SH-SY5Y (cell line): Measurements from ENCODE around the gene THSD4.

Source experiments
- GATA2 ChIP-seq: IDR thresholded peaks from 2 replicates; pipeline ENCODE4 v1.6.1; 2011; ENCODE audit warnings: mild to moderate bottlenecking, low read depth, low read length
- GATA3 ChIP-seq: IDR thresholded peaks from 2 replicates; pipeline ENCODE4 v1.6.1; 2011; ENCODE audit warnings: low read depth, mild to moderate bottlenecking, low read length, moderate library complexity

The THSD4 gene

GRCh38 chr15:71295603-71296314 is 180.5 kb downstream of the THSD4 start:
- TF ChIP-seq GATA3 = no peak
- TF ChIP-seq GATA2 = no peak

- TF ChIP-seq GATA3 = no peak
- TF ChIP-seq GATA2 = no peak
Measured at GRCh38 chr15:71296315-71296679, 181.0 kb downstream of the THSD4 start.

GRCh38 chr15:71301958-71302621 is 186.8 kb downstream of the THSD4 start:
- TF ChIP-seq GATA2 = no peak
- TF ChIP-seq GATA3 = no peak

GRCh38 chr15:71302861-71303410 is 187.7 kb downstream of the THSD4 start:
- TF ChIP-seq GATA2 (no peak), GATA3 (no peak)

GRCh38 chr15:71303977-71304376 is 188.7 kb downstream of the THSD4 start:
- TF ChIP-seq GATA2 = no peak
- TF ChIP-seq GATA3 = no peak

DNA sequence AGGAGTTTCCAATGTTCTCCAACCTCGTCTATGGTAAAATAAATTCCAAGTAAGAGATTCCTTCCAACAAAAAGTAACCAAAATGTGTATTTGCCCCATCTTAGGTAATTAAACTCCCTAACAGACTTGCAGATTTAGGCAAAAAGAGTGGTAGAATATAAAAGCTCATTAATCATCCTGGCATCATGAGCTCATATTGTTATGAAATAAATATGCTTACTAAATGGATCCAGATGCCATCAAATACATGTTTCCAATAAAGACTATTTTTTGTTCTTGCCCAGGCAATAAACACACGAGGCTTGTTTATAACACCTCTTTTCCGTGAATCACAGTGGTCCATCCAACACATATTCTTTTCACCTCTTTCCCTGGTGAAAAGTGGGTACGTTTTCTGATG is 189.4 kb downstream of the THSD4 start:
- TF ChIP-seq GATA3 = no peak
- TF ChIP-seq GATA2 = no peak

DNA sequence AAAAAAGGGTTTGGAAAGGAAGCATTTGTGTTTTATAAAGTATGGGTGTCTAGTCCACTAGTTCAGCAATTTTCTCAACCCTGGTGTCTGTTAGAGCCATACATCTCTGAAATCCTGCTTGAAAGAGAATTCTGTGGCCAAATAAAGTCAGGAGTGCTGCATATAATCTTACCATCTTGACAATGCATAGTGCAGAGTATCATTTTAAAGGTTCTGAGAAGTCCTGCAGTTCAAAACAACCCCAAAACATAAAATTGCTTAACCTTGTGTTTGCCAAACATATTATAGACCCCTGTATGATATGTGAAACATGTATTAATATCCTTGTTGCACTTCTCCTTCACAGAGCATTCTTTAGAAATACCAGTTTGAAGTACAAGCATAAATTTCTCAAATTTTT is 191.3 kb downstream of the THSD4 start:
- TF ChIP-seq GATA3 = no peak
- TF ChIP-seq GATA2 = no peak

DNA sequence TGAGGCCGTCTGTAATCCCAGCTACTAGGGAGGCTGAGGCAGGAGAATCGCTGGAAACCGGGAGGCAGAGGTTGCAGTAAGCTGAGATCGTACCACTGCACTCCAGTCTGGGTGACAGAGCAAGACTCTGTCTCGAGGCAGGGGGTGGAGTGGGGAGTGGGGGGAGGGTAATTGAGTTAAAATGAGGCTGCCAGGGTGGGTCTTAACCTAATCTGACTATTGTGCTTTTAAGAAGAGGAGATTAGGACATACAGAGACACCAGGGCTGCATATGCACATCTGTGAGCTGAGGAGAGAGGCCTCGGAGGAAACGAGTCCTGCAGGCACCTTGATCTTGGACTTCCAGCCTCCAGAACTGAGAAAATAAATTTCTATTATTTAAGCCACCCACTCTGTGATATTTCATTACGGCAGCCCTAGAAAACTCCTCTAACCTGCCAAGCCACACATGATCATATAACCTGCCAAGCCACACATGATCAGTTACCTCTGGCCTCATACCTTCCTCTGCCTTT is 197.0 kb downstream of the THSD4 start:
- TF ChIP-seq GATA2 (no peak), GATA3 (no peak)

DNA sequence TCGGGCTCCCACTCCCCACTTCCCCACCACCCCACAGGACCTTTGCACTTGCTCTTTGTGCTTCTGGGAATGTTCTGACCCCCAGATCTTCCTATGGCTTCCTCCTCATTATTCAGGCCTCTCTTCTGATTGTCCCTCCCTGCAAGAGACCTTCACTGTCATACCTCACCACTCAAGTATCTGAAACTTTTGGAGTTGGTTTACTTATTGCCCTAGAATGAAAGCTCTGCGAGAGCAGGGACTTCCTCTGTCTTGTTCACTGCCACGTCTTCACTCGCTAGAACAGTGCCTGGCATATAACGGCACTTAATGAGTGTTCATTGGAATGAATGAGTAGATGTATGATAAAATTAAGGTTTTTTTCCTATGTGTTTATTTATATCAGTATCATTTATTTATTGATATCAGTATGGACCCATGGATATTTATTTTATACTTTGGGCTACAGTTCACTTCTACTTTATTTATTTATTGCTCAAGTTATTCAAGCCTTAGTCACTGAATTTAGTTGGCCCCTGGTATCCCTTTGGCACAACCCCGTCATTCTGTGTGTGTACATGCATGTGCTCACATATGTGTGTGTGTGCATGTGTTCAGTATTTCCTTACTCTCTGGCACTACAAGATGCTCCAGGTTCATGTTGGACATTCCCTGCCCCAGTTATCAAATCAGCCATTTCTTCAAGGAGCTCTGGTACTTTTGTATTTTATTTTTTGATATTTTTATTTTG is 197.6 kb downstream of the THSD4 start:
- no peak for TF ChIP-seq GATA2
- TF ChIP-seq GATA3 = no peak

DNA sequence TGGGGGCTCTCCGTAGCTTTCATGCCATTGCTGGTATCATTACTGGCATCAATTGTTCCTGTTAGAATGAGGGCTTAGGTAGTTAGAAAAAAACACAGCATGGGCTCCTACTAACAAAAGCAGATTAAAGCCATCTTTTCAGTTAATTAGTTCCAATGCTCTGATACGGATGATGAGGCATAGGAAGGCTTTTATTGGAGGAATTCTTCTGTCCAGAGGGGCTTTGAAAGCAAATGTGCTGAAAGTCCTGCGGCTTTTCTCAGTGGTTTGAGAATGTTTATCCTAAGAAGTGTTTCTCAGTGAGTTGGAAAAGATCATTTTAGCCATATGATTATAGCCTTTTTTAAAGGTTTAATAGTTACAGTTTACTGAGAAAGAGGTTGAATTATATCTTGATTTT is 198.5 kb downstream of the THSD4 start:
- TF ChIP-seq GATA2 = no peak
- TF ChIP-seq GATA3 = no peak

- TF ChIP-seq GATA2 (no peak), GATA3 (no peak)
Measured at GRCh38 chr15:71314956-71315537, 199.8 kb downstream of the THSD4 start.

GRCh38 chr15:71316911-71317310 is 201.6 kb downstream of the THSD4 start:
- TF ChIP-seq GATA2 (no peak), GATA3 (no peak)

DNA sequence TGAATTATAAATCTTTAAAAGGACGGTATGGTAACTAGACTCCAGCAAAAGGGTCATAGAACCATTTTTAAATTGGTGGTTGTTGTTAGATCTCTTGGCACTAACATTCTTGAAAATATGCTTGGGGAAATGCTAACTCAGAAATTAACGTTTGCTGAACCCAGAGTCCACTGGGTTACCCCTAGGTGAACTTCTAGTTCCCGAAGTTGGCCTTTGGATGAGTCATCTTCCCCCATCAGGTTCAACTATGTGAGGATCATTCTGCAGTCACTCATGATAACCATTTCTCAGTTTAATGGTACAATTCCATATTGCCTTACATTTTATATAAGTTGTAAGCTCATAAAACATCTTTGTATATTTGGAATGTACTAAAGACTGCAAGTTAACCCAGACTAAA is 204.7 kb downstream of the THSD4 start:
- TF ChIP-seq GATA3 (no peak), GATA2 (no peak)

DNA sequence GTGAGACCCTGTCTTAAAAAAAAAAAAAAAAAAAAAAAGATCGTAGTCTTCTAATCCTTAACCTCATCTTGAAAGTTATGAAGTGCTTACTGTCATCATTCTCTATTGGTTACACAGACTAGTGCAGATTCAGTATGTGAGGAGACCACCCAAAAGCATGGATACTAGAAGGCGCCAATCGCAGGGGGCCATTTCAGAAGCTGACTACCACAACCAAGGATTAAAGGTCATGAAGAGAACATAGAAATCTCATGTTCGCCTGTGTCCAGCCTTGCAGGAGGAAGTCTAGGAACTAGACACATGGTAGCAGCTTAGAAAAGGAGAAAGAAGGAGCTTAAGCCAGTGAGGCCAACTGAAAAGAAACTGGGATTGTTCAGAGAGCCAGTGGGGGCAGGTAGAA is 207.8 kb downstream of the THSD4 start:
- TF ChIP-seq GATA3 (no peak), GATA2 (no peak)

DNA sequence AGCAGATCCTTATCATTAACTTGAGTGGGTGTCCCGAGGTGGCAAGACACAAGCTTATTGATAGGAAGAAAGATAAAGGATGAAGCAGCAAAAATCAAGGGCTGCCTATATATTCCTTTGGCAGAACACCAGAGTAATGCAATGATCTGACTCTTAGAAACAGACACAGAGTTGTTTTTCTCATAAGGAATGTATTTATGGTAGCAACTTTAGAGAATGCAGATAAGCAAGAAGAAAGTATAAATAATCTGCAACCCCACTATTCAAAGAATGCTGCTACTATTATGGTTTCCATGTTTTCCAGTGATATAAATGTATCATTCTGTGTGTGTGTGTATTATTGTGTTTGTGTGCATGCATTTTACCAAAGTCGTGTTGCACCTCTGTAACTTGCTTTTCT is 208.3 kb downstream of the THSD4 start:
- TF ChIP-seq GATA3 (no peak), GATA2 (no peak)

GRCh38 chr15:71325481-71325880 is 210.2 kb downstream of the THSD4 start:
- TF ChIP-seq GATA3 (no peak), GATA2 (no peak)
